Activated CD4-positive, alpha-beta T cell treated with anti-CD3 and anti-CD28 coated beads, Interleukin-10, Interleukin-2, amounts not matched to agents 100 ng/mL and 50 ng/mL, durations not matched to agents 16 hours and 8 hours (primary cell): ENCODE data around the gene ROBO4.

Source experiments
- DNase-seq: peaks from one replicate; pipeline ENCODE4 v3.0.0-alpha.2; 2020

Gene ROBO4

DNA sequence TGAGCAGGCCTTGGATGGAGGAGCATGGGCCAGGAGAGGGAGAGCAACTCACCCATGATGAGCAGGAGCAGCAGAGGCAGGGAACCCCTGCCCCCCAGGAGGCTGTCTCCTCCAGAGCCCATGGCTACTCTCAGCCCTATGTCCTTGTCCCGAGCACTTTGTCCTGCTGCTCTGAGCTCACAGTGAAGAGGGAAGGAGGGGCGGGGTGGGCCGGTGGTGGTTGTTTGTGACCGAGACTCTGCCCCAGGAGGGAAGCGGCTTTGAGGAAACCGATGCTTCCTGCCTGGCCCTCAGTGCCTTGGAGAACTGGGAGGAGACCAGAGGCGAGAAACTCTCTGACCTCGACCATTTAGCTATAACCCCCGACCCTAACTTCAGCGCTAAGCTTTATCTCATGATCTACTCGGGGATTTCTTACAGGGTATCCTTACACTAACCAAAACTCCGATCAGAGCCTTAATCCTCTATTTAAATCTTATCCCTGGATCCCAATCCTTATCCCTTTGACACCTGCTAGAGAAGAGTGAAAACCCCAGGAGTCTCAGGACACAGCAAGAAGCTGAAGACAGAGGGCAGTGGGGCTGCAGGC, at the start of gene ROBO4:
TSS of gene ROBO4 (minus strand) at position 192 of the 589 bp plus-strand sequence. CDS start at position 122, 70 bp downstream.
- DNase-seq, result no peak

GRCh38 chr11:124946735-124947141, 49.1 kb upstream of the ROBO4 start:
- no peak for DNase-seq

DNA sequence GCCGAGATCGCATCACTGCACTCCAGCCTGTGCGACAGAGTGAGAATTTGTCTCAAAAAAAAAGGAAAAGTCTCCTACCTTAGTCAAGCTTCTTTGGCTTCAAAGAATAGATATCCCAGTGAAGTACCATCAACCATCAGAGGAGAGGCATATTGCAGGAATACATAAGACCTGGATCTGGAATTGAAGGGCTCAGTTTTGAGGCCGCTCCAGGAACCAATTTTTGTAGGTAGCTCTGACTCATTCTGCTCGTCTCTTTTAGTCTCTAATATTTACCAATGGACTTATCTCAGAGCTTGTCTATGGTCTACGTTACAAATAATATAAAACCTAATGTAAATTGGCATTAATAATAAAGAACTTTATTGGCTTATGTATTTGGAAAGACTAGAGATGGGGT, 48.2 kb upstream of the ROBO4 start:
- no peak for DNase-seq

DNA sequence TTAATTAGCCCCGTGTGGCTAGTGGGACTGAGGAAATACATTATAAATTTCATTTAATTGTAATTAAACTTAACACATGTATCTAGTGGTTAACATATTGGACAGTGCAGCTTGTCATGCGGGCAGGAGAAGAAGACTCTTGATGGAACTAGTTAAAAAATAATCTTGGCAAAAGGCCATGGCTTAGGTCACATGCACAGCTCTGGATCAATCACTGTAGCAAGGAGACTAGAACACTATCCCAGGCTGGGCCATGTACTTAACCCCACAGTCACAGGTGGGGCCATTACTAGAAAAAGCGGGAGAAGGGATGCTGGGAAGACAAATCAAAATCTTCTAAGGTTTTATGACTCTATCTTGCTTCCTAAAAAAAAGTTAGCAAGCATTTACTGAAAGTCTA, 46.9 kb upstream of the ROBO4 start:
- no peak for DNase-seq

- DNase-seq, result no peak
Measured at GRCh38 chr11:124943741-124944140, 46.1 kb upstream of the ROBO4 start.

GRCh38 chr11:124943254-124943616, 45.6 kb upstream of the ROBO4 start:
- DNase-seq, result no peak

GRCh38 chr11:124942466-124943253, 45.0 kb upstream of the ROBO4 start:
- no peak for DNase-seq

- DNase-seq, result no peak
Measured at GRCh38 chr11:124941703-124942102, 44.0 kb upstream of the ROBO4 start.

GRCh38 chr11:124938970-124939369, 41.3 kb upstream of the ROBO4 start:
- DNase-seq, result no peak

DNA sequence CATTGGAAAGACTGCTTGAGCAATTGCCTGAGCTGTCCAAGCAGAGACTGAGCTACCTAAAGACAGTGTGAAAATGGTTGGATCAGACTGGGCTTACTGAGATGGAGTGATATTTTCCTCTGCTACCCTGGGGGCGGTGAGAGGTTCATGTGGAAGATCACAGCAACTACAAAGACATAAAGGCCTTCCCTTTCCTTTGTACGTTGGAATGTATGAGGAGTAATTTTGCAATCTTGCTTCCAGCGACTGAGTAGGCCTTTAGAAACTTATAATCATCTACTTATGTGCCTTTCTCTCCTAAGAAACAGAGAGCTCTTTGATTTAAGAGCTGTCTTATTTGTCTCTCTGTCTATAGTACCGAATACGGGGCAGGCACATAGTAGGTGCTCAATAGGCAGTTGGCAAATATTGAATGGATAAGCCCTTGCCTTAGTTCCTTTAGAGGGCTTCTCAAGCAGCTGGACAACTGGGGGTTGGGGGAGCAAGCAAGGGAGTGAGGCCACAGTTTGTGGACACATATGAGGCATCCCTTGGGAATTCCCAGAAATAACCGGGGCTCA, 40.6 kb upstream of the ROBO4 start:
- no peak for DNase-seq

DNA sequence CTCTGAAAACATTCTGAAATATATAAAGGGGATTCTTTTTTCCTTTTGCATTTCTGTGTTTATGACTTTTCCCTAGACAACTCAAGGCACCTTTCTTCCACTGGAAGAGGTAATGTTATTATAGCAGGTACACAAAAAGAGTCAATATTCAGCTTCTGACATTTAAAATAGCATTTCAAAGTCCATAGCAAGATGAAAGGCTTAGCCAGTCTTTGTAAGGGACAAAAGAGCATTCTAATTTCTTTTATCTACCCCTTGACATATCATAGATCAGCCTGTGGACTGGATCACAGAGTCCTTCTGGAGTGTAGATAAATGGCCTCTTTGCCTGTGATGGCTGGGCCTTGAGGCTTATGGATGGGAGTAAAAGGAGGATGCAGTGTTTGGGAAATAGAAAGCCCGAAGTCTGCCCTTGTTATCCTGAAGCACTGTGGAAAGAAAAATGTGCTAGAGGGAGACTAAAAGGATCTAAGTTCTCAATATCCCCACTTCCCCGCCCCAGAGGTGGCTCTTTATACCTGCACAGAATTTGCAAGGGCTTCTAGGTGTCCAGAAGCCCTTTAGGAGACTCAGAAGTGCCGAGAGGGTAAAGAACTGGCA, 39.8 kb upstream of the ROBO4 start:
- DNase-seq, result no peak

GRCh38 chr11:124935548-124936514, 38.2 kb upstream of the ROBO4 start, which contains the start of gene HEPACAM:
Gene HEPACAM, minus strand, starts transcription at chr11:124936047. Its CDS starts 41 bp downstream, at chr11:124936006.
- DNase-seq, result no peak

DNA sequence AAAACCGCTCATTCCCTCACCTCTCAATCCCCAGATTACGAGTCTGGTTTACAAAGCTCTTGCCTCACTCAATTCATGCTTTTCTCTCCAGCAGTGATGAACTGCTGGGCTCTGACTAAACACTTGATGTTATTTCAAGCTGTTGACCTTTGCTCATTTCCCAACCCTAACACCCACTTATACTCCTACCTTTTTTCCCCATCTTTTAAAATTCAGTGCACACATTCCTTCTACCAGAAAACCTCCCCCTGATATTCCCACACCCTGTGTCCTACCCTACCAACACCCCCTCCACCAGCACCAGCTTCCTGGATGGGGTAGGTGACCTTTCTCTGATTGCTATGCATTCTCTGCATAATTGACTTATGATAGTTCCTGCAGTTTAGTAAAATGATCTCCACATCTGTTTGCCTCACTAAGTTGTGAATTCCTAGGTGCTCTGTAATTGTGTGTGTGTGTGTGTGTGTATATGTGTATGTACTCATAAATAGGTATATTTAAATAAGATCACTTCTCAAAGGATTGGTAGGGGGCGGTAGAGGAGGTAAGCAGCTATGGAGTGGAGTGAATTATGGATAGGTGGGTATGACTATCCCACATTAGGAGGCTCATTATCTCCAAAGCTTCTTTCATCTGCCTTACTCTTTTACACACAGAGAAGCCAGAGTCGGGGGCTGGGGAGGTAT, 37.3 kb upstream of the ROBO4 start:
- no peak for DNase-seq

DNA sequence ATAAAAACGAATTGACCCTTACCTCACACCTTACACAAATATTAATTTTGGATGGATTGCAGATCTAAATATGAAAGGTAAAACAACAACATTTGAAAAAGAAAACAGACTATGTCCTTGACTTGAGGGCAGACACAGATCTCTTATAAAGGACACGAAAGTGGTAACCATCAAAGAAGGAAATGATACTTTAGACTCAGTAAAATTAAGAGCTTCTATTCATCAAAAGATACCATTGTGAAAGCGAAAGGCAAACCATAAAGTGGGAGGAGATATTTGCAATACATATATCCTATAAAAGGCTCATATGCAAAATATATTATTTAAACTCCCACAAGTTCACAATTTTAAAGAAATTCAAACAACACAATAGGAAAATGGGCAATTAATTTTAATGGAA, 33.1 kb upstream of the ROBO4 start:
- DNase-seq, result no peak

DNA sequence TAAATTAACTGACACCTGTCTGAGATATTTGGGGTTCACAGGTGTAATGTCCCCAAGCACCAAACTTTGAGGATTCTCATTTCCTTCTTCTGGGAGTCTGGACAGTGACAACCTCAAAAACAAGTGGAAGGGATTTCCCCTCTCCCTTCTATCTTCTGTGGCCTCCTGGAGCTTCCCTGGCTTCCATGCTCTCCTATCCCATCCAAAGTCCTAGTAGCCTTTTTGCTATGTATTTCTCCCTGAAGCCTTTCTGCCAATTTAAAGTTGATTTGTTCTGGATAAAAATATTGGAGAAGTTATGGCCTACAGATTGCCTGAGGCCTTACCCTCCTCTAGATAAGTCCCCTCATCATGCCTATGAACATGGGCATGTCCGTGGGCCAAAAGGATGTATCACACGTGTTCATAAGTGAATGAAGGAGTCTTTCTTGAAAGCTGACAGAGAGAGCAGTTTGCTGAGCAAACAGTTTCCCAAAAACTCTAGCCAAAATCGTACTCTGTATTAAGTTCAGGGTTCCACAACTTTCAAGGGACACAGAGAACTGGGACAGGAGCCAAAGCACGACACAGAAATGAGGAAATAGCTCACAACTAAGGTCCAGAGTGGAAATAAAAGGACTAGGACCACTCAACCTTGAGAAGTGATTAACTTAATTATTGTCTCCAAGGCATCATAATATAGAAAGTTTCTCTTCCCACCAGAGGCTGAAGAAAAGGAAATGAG, 31.4 kb upstream of the ROBO4 start:
- DNase-seq, result no peak

GRCh38 chr11:124923296-124923695, 25.6 kb upstream of the ROBO4 start:
- DNase-seq, result no peak

DNA sequence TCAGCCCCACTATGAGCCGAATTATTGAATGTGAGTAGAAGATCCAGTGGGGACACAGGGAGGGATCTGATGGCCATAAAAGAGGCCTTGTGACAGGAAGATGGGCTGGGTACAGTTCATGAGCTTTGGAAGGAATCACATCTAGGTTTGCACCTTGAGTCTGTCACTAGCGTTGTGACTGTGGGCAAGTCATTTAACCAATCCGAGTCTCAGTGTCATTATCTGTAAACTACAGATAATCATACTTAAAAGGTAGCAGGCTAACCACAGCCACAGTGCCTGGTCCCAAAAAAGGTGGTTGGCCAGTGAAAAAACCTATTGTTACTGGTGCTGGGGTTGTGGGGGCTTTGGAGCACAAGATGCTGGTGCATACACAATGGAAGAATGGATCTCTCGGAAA, 25.2 kb upstream of the ROBO4 start:
- DNase-seq, result no peak

DNA sequence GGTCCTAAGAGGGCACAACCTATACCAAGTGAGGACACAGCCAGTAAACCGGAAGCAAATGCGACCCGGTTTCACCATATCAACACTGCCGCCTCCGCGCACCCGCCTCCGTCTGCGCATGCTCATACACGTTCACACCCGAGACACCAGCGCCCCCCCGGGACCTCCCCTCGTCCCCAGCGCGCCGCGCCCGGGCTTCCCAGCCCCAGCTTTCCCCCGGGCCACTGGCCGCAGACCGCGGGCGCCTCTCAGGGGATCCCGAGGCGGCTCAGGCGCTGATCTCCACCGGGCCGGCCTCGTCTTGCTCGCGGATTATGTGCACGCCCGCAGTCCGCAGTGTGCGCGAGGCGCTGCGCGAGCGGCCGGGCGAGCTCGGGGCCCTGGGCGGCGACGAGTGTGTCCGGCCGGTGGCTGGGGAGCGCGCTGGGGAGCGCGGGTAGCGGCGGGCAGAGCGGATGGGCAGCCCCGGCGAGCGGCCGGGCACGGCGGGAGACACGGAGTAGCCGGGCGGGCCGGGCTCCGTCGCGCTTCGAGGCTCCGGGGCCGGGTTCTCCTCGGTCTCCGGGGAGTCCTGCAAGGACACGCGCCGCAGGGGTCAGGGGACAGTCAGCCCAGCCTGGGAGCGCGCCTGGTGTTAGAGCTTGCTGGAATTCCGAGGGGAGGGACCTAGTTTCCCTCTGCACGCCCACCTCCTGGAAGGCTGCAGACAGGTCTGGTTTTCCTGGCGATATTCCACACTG, 23.4 kb upstream of the ROBO4 start:
- DNase-seq, result peak; percentile 75

DNA sequence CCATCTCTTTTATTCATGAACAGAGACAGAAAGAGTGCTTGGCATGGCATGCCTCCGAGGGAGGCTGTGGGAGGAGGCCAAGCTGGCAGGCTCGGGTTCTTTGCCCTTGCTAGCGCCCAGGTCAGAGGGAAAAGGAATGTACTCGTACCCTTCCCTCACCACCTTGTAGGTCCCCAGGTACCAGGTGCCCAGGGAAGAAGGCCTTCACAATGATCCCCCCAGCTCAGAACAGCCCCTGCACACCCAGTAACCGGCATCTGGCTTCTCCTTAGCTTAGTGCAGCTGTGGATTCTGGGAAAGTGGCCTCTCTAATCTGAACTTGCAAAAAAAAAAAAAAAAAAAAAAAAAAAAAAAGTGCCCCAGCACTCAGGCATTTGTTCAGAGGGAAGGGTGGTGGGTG, 22.7 kb upstream of the ROBO4 start:
- DNase-seq, result no peak

DNA sequence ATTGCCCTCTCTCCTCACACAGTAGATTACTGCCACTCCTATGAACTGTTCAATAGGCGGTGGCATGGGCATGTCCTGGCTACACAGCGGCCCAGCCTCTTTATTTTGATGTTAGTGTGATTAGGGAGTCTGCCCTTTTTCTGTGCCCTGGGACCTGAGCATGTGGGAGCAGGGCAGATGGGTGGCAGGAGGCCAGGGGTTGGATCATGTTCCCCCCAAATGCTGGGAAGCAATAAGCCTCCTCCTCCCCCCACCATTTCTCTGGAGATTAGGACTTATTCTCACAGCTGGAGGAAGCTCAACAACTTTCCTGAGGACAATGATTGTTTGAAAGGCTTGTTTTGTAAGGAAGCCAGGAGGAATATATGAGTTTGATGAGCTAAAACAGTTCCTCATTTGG, 22.2 kb upstream of the ROBO4 start:
- DNase-seq, result no peak

GRCh38 chr11:124918950-124919349, 21.3 kb upstream of the ROBO4 start, which contains the start of gene HEPN1:
Gene HEPN1, plus strand, starts transcription at chr11:124919250.
- no peak for DNase-seq
